ENCODE results near the gene ZNF438.

The ZNF438 gene

DNA sequence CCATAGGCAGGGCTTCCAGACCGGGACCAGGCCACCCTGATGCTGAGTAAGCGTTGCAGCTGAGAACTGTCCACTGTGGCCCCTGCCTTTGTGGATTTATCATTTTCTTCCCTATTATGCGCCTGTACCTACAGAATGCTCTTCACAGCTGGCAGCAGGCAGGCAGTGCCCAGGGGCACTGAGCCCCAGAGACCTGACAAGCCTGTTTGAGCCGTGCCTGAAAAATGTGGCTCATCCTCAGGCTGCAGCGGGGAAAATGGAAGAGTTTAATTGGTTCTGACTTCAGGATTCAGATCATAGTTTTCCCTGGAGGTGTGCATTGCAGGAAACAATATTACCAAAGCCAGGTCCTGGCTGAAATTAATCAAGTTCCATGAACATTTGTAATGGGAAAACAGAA lies 200.2 kb downstream of the ZNF438 start:
- Mint-ChIP-seq H3K9me3 (peaks cover 1% of the 10 kb centered on the region), H3K27me3 (peaks cover 7% of the 10 kb centered on the region), H3K4me1 (no peaks in the 10 kb centered on the region), H3K27ac (no peak overlapping the region), H3K4me3 (no peak overlapping the region), H3K36me3 (no peaks in the 10 kb centered on the region)
- DNase-seq (ENCODE audit: low spot score in 2 of 2), result no peak
- no peak for ATAC-seq (ENCODE audit: low read depth)

DNA sequence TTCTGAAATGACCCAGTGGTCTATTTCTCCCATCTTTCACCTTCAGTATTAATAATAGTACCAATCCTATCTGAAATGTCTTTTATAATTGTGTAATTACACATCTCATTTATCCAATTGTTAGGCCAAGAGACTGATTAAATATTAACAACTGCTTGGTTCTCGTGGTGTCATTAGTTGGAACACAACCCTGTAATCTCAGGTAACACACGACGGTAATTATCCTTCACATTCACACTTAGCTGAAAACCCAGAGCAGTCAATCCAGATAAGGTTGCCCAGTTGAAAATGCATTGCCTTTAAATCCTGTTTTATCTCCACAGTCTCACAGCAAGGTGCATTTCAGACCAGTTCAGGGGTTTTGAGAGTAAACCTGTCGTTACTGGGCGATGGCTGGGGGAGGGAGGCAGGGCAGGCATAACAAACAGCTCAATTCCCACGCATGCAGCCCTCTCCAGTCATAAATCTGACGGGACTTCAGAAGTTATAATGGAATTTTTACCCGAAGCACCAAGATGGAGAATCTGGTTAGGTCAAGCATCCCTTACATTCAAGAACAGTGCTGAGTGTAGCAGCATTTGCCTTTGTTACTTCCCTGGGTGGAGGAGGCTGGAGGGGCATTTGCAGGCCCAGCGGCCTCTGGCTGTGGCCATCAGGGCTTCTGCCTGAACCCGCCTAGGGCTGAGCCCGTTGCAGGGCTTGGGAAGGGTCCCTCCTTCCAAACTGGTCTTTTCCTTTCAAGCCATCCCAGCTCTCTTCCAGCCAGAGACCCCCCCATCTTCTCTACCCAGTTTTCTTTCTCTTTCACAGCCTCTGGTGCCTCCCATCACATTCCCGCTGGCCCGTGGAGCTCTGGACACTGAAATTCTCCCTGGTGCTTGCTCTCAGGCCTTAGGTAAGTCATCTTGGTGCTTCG lies 201.1 kb downstream of the ZNF438 start:
- no peaks in the 10 kb centered on the region for H3K9me3 Mint-ChIP-seq
- ATAC-seq (ENCODE audit: low read depth), result no peak
- no peaks in the 10 kb centered on the region for H3K4me1 Mint-ChIP-seq
- H3K27ac Mint-ChIP-seq, result no peak overlapping the region
- DNase-seq (ENCODE audit: low spot score in 2 of 2), result no peak
- no peak overlapping the region for H3K4me3 Mint-ChIP-seq
- peaks cover 7% of the 10 kb centered on the region for H3K27me3 Mint-ChIP-seq
- no peaks in the 10 kb centered on the region for H3K36me3 Mint-ChIP-seq

- Mint-ChIP-seq H3K36me3 (no peaks in the 10 kb centered on the region), H3K27ac (no peak overlapping the region), H3K27me3 (peaks cover 7% of the 10 kb centered on the region), H3K9me3 (no peaks in the 10 kb centered on the region), H3K4me1 (no peaks in the 10 kb centered on the region), H3K4me3 (no peak overlapping the region)
- DNase-seq (ENCODE audit: low spot score in 2 of 2), result no peak
- no peak for ATAC-seq (ENCODE audit: low read depth)
Observed at GRCh38 chr10:30829901-30830300, 201.8 kb downstream of the ZNF438 start.

DNA sequence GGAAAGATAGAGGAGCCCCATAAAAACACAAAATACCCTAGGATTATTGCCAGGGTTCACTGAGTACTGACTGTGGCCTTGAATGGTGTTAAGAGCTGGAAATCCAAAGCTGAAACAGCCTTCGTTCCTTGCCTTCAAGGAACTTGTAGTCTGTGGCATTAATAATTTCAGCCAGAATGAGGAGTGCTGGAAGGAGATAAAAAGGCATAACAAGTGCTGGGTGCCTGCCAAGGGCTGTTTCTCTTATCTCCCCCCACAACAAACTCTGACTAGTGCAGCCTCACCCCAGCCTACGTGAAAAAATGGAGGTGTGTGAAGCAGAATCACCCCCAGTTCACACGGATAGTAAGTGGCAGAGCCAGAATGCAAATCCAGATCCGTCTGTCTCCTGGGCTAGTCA lies 203.0 kb downstream of the ZNF438 start:
- ATAC-seq (ENCODE audit: low read depth) (no peak), DNase-seq (ENCODE audit: low spot score in 2 of 2) (no peak)
- H3K36me3 Mint-ChIP-seq, result no peaks in the 10 kb centered on the region
- H3K4me3 Mint-ChIP-seq, result no peak overlapping the region
- no peaks in the 10 kb centered on the region for H3K9me3 Mint-ChIP-seq
- H3K4me1 Mint-ChIP-seq, result no peaks in the 10 kb centered on the region
- H3K27ac Mint-ChIP-seq, result no peak overlapping the region
- peaks cover 7% of the 10 kb centered on the region for H3K27me3 Mint-ChIP-seq

- H3K4me3 Mint-ChIP-seq, result no peak overlapping the region
- no peaks in the 10 kb centered on the region for H3K4me1 Mint-ChIP-seq
- no peaks in the 10 kb centered on the region for H3K36me3 Mint-ChIP-seq
- no peak for ATAC-seq (ENCODE audit: low read depth)
- H3K27ac Mint-ChIP-seq, result no peak overlapping the region
- no peaks in the 10 kb centered on the region for H3K9me3 Mint-ChIP-seq
- H3K27me3 Mint-ChIP-seq, result peaks cover 7% of the 10 kb centered on the region
- DNase-seq (ENCODE audit: low spot score in 2 of 2), result no peak
Observed at GRCh38 chr10:30828164-30828563, 203.5 kb downstream of the ZNF438 start.

DNA sequence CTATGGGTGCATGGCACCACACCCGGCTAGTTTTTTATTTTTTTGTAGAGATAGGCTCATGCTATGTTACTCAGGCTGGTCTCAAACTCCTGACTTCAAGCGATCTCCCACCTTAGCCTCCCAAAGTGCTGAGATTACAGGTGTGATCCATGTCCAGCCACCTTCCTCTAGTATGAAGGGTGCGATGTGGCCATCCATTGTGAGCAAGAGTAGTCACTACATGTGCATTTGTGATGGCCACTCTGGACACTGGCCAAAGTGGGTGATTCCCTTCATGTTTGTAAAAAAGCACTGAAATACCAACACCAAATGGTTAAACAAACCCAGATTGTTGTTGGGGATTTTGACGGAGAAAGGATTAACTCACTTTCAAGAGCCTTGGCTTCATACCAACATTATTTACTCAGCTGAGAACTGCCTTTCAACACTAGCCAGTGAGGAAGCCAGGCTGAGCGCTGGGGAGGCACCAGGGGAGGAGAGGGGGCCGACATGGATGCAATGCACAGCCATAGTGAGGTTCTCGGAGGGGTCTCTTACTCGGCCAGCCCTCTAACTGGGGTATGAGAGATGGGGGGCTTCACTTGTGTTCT lies 204.0 kb downstream of the ZNF438 start:
- DNase-seq (ENCODE audit: low spot score in 2 of 2), result no peak
- Mint-ChIP-seq H3K4me1 (no peaks in the 10 kb centered on the region), H3K9me3 (no peaks in the 10 kb centered on the region), H3K27me3 (peaks cover 7% of the 10 kb centered on the region), H3K36me3 (no peaks in the 10 kb centered on the region), H3K4me3 (no peak overlapping the region), H3K27ac (no peak overlapping the region)
- ATAC-seq (ENCODE audit: low read depth), result no peak

DNA sequence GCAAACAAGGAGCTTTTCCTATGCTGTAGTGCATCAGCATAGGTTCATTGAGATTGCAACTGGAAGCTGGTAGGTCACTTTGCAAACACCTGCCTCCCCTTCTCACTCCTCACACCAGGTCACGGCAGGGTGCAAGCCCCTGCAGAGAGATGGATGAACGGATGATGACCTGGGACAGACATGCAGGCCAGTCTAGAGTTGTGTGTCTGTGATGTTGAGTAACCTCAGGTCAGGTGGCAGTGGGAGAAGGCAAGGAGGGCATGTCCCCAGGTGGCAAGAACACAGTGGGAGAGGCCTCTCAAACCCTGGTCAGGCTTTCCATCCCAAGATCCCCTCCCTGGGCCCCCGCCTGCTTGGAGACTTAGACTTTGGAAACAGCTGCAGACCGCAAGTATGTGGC lies 205.0 kb downstream of the ZNF438 start:
- no peaks in the 10 kb centered on the region for H3K4me1 Mint-ChIP-seq

GRCh38 chr10:30825495-30825894 lies 206.2 kb downstream of the ZNF438 start:
- Mint-ChIP-seq H3K4me3 (no peak overlapping the region), H3K27me3 (peaks cover 7% of the 10 kb centered on the region), H3K4me1 (no peaks in the 10 kb centered on the region), H3K36me3 (no peaks in the 10 kb centered on the region), H3K9me3 (no peaks in the 10 kb centered on the region), H3K27ac (no peak overlapping the region)
- ATAC-seq (ENCODE audit: low read depth) (no peak), DNase-seq (ENCODE audit: low spot score in 2 of 2) (no peak)

More for the DNA sequence above, 205.0 kb downstream of the ZNF438 start:
- Mint-ChIP-seq H3K27ac (no peak overlapping the region), H3K9me3 (no peaks in the 10 kb centered on the region), H3K36me3 (no peaks in the 10 kb centered on the region), H3K27me3 (peaks cover 7% of the 10 kb centered on the region), H3K4me3 (no peak overlapping the region)
- ATAC-seq (ENCODE audit: low read depth) (no peak), DNase-seq (ENCODE audit: low spot score in 2 of 2) (no peak)

DNA sequence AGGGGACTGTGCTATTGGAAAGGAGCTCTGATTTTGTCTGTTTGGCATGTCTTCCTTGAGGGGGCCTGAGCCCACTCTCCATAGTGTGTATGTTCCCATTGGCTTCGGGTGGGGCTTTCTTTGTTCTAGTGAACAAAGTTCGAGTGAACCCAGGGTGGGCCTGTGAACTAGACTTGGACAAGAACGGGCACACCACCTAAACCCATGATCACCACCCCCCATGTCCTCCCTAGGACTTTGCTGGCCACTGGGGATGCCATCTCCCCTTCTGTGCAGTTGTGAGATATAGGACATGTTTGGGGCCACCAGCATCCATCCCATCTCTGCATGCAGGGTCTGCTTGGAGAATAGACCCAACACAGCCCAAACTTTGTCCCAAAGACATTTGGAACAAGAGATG lies 206.6 kb downstream of the ZNF438 start:
- DNase-seq (ENCODE audit: low spot score in 2 of 2) (no peak), ATAC-seq (ENCODE audit: low read depth) (no peak)
- H3K4me3 Mint-ChIP-seq, result no peak overlapping the region
- H3K4me1 Mint-ChIP-seq, result no peaks in the 10 kb centered on the region
- peaks cover 7% of the 10 kb centered on the region for H3K27me3 Mint-ChIP-seq
- no peaks in the 10 kb centered on the region for H3K9me3 Mint-ChIP-seq
- no peaks in the 10 kb centered on the region for H3K36me3 Mint-ChIP-seq
- H3K27ac Mint-ChIP-seq, result no peak overlapping the region

GRCh38 chr10:30823651-30824050 lies 208.0 kb downstream of the ZNF438 start:
- ATAC-seq (ENCODE audit: low read depth), result no peak
- H3K27me3 Mint-ChIP-seq, result peaks cover 5% of the 10 kb centered on the region
- no peak overlapping the region for H3K4me3 Mint-ChIP-seq
- H3K27ac Mint-ChIP-seq, result no peak overlapping the region
- DNase-seq (ENCODE audit: low spot score in 2 of 2), result no peak
- no peaks in the 10 kb centered on the region for H3K36me3 Mint-ChIP-seq
- H3K4me1 Mint-ChIP-seq, result no peaks in the 10 kb centered on the region
- H3K9me3 Mint-ChIP-seq, result no peaks in the 10 kb centered on the region

DNA sequence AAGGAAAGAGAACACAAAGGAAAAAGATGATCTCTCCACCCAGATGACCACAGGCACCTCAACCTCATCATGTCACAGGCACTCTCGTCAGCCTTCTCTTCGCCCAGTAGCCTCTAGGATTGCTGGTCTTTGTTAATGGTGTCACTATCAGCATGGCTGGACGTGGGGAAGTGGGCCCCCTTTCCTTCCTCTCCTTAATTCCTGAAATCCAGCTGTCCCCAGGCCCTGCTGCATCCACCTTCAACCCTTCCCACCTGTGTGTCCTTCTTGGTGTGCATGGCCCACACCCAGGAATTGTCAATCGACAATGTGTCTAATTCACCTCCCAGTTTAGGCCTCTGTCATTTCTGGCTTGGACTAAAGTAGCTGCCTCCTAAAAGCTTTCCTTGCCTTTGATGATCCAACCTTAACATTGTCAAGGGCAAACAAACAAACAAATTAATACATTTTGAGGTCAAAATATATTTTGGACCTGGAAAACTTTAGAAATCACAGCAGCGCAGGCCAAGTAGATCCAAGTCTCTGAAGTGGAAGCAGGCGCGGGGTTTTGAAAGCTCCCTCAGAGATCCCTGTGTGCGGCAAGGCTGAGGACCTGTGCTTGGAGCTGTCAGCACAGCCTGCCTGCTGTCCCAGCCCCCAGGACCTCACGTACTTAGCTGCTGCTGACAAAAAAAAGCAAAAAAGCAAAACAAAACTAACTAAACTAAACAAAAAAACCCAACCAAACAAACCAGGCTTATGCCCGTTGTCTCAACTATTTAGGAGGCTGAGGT lies 208.8 kb downstream of the ZNF438 start:
- Mint-ChIP-seq H3K9me3 (no peaks in the 10 kb centered on the region), H3K4me1 (no peaks in the 10 kb centered on the region), H3K4me3 (no peak overlapping the region), H3K27ac (no peak overlapping the region), H3K27me3 (peaks cover 5% of the 10 kb centered on the region), H3K36me3 (no peaks in the 10 kb centered on the region)
- no peak for DNase-seq (ENCODE audit: low spot score in 2 of 2)
- no peak for ATAC-seq (ENCODE audit: low read depth)

DNA sequence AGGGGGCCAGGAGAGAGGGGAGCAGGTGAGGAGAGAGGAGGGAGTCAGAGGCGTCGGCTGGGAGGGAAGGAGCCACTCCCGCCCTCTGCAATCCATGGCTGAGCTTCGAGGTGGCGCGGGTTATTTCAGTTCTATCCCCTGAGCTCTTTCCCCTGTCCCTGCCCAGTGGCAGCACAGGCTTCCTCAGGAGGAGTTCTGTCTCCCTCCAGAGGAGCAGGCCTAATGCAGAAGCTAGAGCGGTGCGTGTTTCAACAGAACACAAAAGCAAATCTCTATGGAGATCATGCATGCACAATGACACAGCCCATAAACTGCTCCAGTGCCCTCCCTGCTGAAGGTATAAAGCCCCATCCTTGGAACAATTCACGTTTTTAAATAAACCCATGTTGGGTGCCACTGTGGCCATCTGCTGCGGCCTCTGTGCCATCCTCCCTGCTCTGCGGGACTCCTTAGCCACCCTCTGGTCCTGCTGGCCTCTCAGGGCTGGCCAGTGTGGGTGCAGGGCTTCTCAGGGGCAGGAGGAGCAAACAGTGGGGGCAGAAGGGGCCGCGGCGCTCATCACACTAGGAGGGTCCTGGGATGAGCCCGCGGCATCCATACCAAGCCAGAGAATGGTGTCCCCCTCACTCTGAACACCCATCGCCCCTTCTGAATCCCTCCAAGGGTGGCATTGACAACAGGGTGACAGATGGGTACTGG lies 209.5 kb downstream of the ZNF438 start:
- H3K27ac Mint-ChIP-seq, result no peak overlapping the region
- no peaks in the 10 kb centered on the region for H3K9me3 Mint-ChIP-seq
- peaks cover 5% of the 10 kb centered on the region for H3K27me3 Mint-ChIP-seq
- no peak for DNase-seq (ENCODE audit: low spot score in 2 of 2)
- no peaks in the 10 kb centered on the region for H3K36me3 Mint-ChIP-seq
- ATAC-seq (ENCODE audit: low read depth), result no peak
- no peaks in the 10 kb centered on the region for H3K4me1 Mint-ChIP-seq
- H3K4me3 Mint-ChIP-seq, result no peak overlapping the region

DNA sequence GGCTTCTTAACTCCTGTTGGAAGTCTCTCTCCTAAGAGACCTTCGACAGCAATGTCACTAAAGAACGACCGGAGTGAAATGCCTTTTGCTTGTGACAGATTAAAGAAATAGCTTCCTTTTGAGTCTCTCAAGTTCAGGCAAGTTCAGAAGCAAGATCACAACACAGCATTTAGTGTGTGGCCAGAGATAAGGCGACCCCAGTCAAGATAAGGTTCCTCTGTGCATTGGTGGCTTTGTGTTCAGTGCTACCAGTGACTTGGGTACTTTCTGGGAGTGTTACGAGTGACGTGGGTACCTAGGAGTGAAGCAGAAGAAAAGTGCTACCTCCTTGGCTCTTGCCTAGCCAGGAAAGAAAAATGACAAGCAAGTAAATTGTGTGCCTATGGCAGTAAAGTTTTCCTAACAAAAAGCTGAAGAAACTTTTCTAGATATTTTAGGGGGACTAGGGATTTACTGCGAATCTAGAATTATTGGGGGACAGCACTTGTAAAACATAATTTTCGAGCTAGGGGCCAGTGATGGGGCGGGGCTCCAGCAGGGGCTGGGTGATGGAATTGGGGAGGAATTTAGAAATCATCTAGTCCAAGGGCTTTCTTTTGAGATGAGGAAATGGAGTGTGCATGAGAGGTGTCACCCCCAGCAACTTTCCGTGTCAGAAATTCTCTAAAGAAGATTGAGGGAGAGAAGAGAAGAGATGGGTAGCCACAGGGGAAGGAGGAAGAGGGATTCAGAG lies 210.2 kb downstream of the ZNF438 start:
- DNase-seq (ENCODE audit: low spot score in 2 of 2) (no peak), ATAC-seq (ENCODE audit: low read depth) (no peak)
- no peak overlapping the region for H3K4me3 Mint-ChIP-seq
- H3K36me3 Mint-ChIP-seq, result no peaks in the 10 kb centered on the region
- H3K27ac Mint-ChIP-seq, result no peak overlapping the region
- peaks cover 3% of the 10 kb centered on the region for H3K27me3 Mint-ChIP-seq
- H3K9me3 Mint-ChIP-seq, result no peaks in the 10 kb centered on the region
- no peaks in the 10 kb centered on the region for H3K4me1 Mint-ChIP-seq
